Activated CD8-positive, alpha-beta memory T cell treated with anti-CD3 and anti-CD28 coated beads, Interleukin-2, amount 50 U/mL, for 4 hours (primary cell): Measurements from ENCODE around the gene DOC2B.
"Not testable (repeated sequence)": the region's sequence is repeated elsewhere in the genome, so short reads cannot be mapped to it uniquely, and the experiment has no call there.

ENCODE experiments used
- DNase-seq: peaks from one replicate; pipeline ENCODE4 v3.0.0-alpha.2; 2020

DOC2B gene

GRCh38 chr17:181245-182049, at the start of gene DOC2B:
Gene DOC2B (minus strand): TSS chr17:181650. CDS start chr17:181479, 171 bp downstream.
- DNase-seq: no peak

- peak; percentile 3 for DNase-seq
Observed at GRCh38 chr17:230395-230770, 48.9 kb upstream of the DOC2B start.

GRCh38 chr17:229709-230394, 48.4 kb upstream of the DOC2B start:
- DNase-seq: peak; percentile 2

GRCh38 chr17:228951-229708, 47.7 kb upstream of the DOC2B start:
- no peak for DNase-seq

GRCh38 chr17:227946-228615, 46.6 kb upstream of the DOC2B start:
- no peak for DNase-seq

GRCh38 chr17:227078-227945, 45.9 kb upstream of the DOC2B start:
- no peak for DNase-seq

GRCh38 chr17:226108-227077, 44.9 kb upstream of the DOC2B start:
- DNase-seq: no peak

GRCh38 chr17:225551-225950, 44.1 kb upstream of the DOC2B start:
- DNase-seq: no peak

- not testable (repeated sequence) for DNase-seq
Observed at GRCh38 chr17:224576-224975, 43.1 kb upstream of the DOC2B start.

- DNase-seq: no peak
Observed at GRCh38 chr17:223723-224471, 42.4 kb upstream of the DOC2B start.

GRCh38 chr17:222172-222571, 40.7 kb upstream of the DOC2B start:
- no peak for DNase-seq

- DNase-seq: no peak
Observed at GRCh38 chr17:219696-220095, 38.2 kb upstream of the DOC2B start.

- DNase-seq: no peak
Observed at GRCh38 chr17:218432-219110, 37.1 kb upstream of the DOC2B start.

- no peak for DNase-seq
Observed at GRCh38 chr17:216625-217024, 35.2 kb upstream of the DOC2B start.

- peak; percentile 28 for DNase-seq
Observed at GRCh38 chr17:215563-216478, 34.4 kb upstream of the DOC2B start.

GRCh38 chr17:214881-215331, 33.5 kb upstream of the DOC2B start:
- no peak for DNase-seq

GRCh38 chr17:213286-214105, 32.0 kb upstream of the DOC2B start:
- no peak for DNase-seq
